H9 (cell line): ENCODE data around the gene ARHGEF12. TPM values are rescaled to one million over a fixed set of nuclear protein-coding genes. Genes with fewer than 3 reads are reported as not detected.

Experiments
- DNase-seq: peaks from one replicate; pipeline ENCODE4 v3.0.0-alpha.2; 2017
- H2AFZ ChIP-seq: one replicate; pipeline ENCODE4 v1.6.1; 2013; ENCODE audit warnings: mild to moderate bottlenecking, low read length, control low read depth, moderate library complexity
- H2AK5ac ChIP-seq: 2 replicates; pipeline ENCODE4 v1.6.1; 2013; ENCODE audit warnings: low read length, control low read depth, mixed read lengths; ENCODE audit not compliant: insufficient read length
- H2BK120ac ChIP-seq: one replicate; pipeline ENCODE4 v1.6.1; 2013; ENCODE audit warnings: low read depth, mild to moderate bottlenecking, low read length, control low read depth, inconsistent platforms; ENCODE audit not compliant: poor library complexity, severe bottlenecking
- H2BK12ac ChIP-seq: 2 replicates; pipeline ENCODE4 v1.6.1; 2013; ENCODE audit warnings: low read length, control low read depth, mixed read lengths, low read depth; ENCODE audit not compliant: insufficient read length
- H2BK15ac ChIP-seq: 2 replicates; pipeline ENCODE4 v1.6.1; 2013; ENCODE audit warnings: low read depth, low read length, control low read depth
- H2BK20ac ChIP-seq: one replicate; pipeline ENCODE4 v1.6.1; 2013; ENCODE audit warnings: low read depth, mild to moderate bottlenecking, low read length, control low read depth, inconsistent platforms; ENCODE audit not compliant: poor library complexity, severe bottlenecking
- H2BK5ac ChIP-seq: 2 replicates; pipeline ENCODE4 v1.6.1; 2013; ENCODE audit warnings: low read length, control low read depth, mixed read lengths; ENCODE audit not compliant: insufficient read length
- H3K14ac ChIP-seq: 2 replicates; pipeline ENCODE4 v1.6.1; 2013; ENCODE audit warnings: low read length, control low read depth; ENCODE audit not compliant: insufficient read depth
- H3K18ac ChIP-seq: 2 replicates; pipeline ENCODE4 v1.6.1; 2013; ENCODE audit warnings: low read depth, mild to moderate bottlenecking, mixed read lengths, low read length, control low read depth; ENCODE audit not compliant: insufficient read length
- H3K23ac ChIP-seq: 2 replicates; pipeline ENCODE4 v1.6.1; 2013; ENCODE audit warnings: low read length, control low read depth, mixed read lengths, low read depth; ENCODE audit not compliant: insufficient read length
- H3K23me2 ChIP-seq: 2 replicates; pipeline ENCODE4 v1.6.1; 2013; ENCODE audit warnings: low read depth, mild to moderate bottlenecking, mixed read lengths, low read length, control low read depth; ENCODE audit not compliant: insufficient read length, poor library complexity, severe bottlenecking
- H3K27ac ChIP-seq: 2 replicates; pipeline ENCODE4 v1.5.1; 2013; ENCODE audit warnings: low read length, control low read depth, mixed read lengths, low read depth; ENCODE audit not compliant: insufficient read length
- H3K27me3 ChIP-seq: 2 replicates; pipeline ENCODE4 v1.6.1; 2013; ENCODE audit warnings: low read length, control low read depth, inconsistent platforms; ENCODE audit not compliant: insufficient read depth
- H3K4ac ChIP-seq: 2 replicates; pipeline ENCODE4 v1.6.1; 2013; ENCODE audit warnings: low read depth, mild to moderate bottlenecking, control low read depth, inconsistent platforms, low read length, moderate library complexity
- H3K4me1 ChIP-seq: 2 replicates; pipeline ENCODE4 v1.6.1; 2013; ENCODE audit warnings: low read length, control low read depth, inconsistent platforms; ENCODE audit not compliant: insufficient read depth
- H3K4me2 ChIP-seq: 2 replicates; pipeline ENCODE4 v1.6.1; 2013; ENCODE audit warnings: low read length, control low read depth, mixed read lengths; ENCODE audit not compliant: insufficient read length, insufficient read depth
- H3K56ac ChIP-seq: 2 replicates; pipeline ENCODE4 v1.6.1; 2013; ENCODE audit warnings: low read depth, mild to moderate bottlenecking, mixed read lengths, low read length, control low read depth; ENCODE audit not compliant: insufficient read length
- H3K79me1 ChIP-seq: 2 replicates; pipeline ENCODE4 v1.6.1; 2013; ENCODE audit warnings: low read depth, mild to moderate bottlenecking, moderate library complexity, low read length, control low read depth, inconsistent platforms; ENCODE audit not compliant: insufficient read depth, poor library complexity, severe bottlenecking
- H3K79me2 ChIP-seq: 2 replicates; pipeline ENCODE4 v1.6.1; 2013; ENCODE audit warnings: low read length, control low read depth, inconsistent platforms; ENCODE audit not compliant: insufficient read depth
- H3K9ac ChIP-seq: 2 replicates; pipeline ENCODE4 v1.6.1; 2013; ENCODE audit warnings: low read length, control low read depth, mixed read lengths; ENCODE audit not compliant: insufficient read length; ENCODE audit errors: extremely low read depth
- H3K9me3 ChIP-seq: one replicate; pipeline ENCODE4 v1.6.1; 2013; ENCODE audit warnings: low read depth, low read length, inconsistent platforms; ENCODE audit not compliant: control insufficient read depth
- H3T11ph ChIP-seq: one replicate; pipeline ENCODE4 v1.6.1; 2013; ENCODE audit warnings: mild to moderate bottlenecking, low read length, control low read depth, inconsistent platforms
- H4K20me1 ChIP-seq: one replicate; pipeline ENCODE4 v1.6.1; 2013; ENCODE audit not compliant: control insufficient read depth, insufficient read length, insufficient read depth
- H4K5ac ChIP-seq: 2 replicates; pipeline ENCODE4 v1.6.1; 2013; ENCODE audit warnings: low read depth, mild to moderate bottlenecking, mixed read lengths, low read length, control low read depth; ENCODE audit not compliant: insufficient read length
- H4K8ac ChIP-seq: replicated peaks from 2 replicates; pipeline ENCODE4 v1.6.1; 2013; ENCODE audit warnings: low read length, control low read depth, mixed read lengths, low read depth; ENCODE audit not compliant: insufficient read length
- H4K91ac ChIP-seq: 2 replicates; pipeline ENCODE4 v1.6.1; 2013; ENCODE audit warnings: low read depth, mild to moderate bottlenecking, moderate library complexity, mixed read lengths, low read length, control low read depth; ENCODE audit not compliant: insufficient read length
- H3K27ac Mint-ChIP-seq, 3 experiments: 2 replicates in 2 of 3; 3 replicates in 1 of 3; pipeline ENCODE4 v1.8.0; 2020 to 2021; ENCODE audit warnings: mixed read lengths in 3 of 3, mild to moderate bottlenecking in 1 of 3, moderate library complexity in 1 of 3
- H3K27me3 Mint-ChIP-seq: 2 replicates; pipeline ENCODE4 v1.8.0; 2021; ENCODE audit warnings: low read depth, mild to moderate bottlenecking, moderate library complexity, mixed read lengths
- H3K36me3 Mint-ChIP-seq, 3 experiments: 2 replicates in 2 of 3; 3 replicates in 1 of 3; pipeline ENCODE4 v1.8.0; 2020 to 2021; ENCODE audit warnings: low read depth in 3 of 3, mixed read lengths in 3 of 3; ENCODE audit not compliant: insufficient read depth in 1 of 3
- H3K4me1 Mint-ChIP-seq, 2 experiments: 2 replicates each; pipeline ENCODE4 v1.8.0; 2020; ENCODE audit warnings: mixed read lengths in 2 of 2
- H3K4me3 Mint-ChIP-seq, 2 experiments: 2 replicates in 1 of 2; 3 replicates in 1 of 2; pipeline ENCODE4 v1.8.0; 2020 to 2021; ENCODE audit warnings: mild to moderate bottlenecking in 2 of 2, mixed read lengths in 2 of 2, moderate library complexity in 1 of 2
- H3K9me3 Mint-ChIP-seq, 2 experiments: 2 replicates in 1 of 2; 3 replicates in 1 of 2; pipeline ENCODE4 v1.8.0; 2020; ENCODE audit warnings: mild to moderate bottlenecking in 2 of 2, mixed read lengths in 2 of 2, moderate library complexity in 1 of 2
- CTCF ChIP-seq: fragments of 200-600 bp; sonication (generic); conservative IDR thresholded peaks from 3 replicates; pipeline ENCODE4 v1.8.0; 2021; ENCODE audit warnings: antibody characterized with exemption, mild to moderate bottlenecking
- WGBS: extraction: QIAGEN DNeasy Blood & Tissue Kit; methylation state at CpG from one replicate; pipeline ENCODE4 v1.1.7; 2013; ENCODE audit warnings: missing lambda C conversion rate, low lambda C conversion rate, mixed read lengths; ENCODE audit not compliant: insufficient read length; ENCODE audit errors: extremely low coverage; 5-methylcytosine and 5-hydroxymethylcytosine counted together
- total RNA-seq: library from RNA; stranded (reverse); gene quantifications from 2 replicates; pipeline ENCODE4 v1.2.1, GENCODE V29; 2021

The ARHGEF12 gene
- total RNA-seq, 1 experiment from 2014 or later, result 27.0 TPM

DNA sequence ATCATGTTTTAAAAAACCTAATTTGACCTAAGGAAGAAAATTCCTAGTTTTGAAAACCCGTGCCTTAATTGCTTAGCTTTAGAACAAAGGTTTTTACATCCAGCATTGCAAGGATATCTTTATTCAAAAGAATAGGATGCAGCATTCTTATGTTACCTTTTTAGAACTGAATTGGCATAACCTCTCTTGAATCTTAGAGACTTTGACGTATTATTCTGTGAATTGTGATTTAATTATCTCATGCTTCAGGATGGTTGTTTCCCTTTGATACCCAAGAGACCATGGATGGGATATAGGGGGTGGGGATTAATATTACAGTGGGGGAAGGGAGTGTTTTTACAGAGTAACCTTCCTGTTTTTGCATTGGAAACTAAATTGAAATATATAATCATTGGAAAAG, 49.4 kb downstream of the ARHGEF12 start:
- H3K4me2 ChIP-seq, result no peak overlapping the region
- no peak for TF ChIP-seq CTCF
- no peak overlapping the region for H3K27ac Mint-ChIP-seq
- H4K20me1 ChIP-seq, result no peaks in the 10 kb centered on the region
- H3K23ac ChIP-seq, result no peak overlapping the region
- H2BK5ac ChIP-seq, result no peak overlapping the region
- peaks cover 6 to 28% (median 15%) of the 10 kb centered on the region in 3 experiments for H3K36me3 Mint-ChIP-seq
- no CpG with 5 or more reads among the region's 2 CpGs for WGBS
- no peak overlapping the region for H4K5ac ChIP-seq
- H3K56ac ChIP-seq, result no peak overlapping the region
- H2BK120ac ChIP-seq, result no peak overlapping the region
- no peak overlapping the region for H3K4ac ChIP-seq
- no peak overlapping the region for H3K9ac ChIP-seq
- H3K14ac ChIP-seq, result no peak overlapping the region
- H3K18ac ChIP-seq, result no peak overlapping the region
- no peak overlapping the region for H2BK12ac ChIP-seq
- H2AK5ac ChIP-seq, result no peak overlapping the region
- no peaks in the 10 kb centered on the region for H3K27me3 ChIP-seq
- H3K27ac ChIP-seq, result no peak overlapping the region
- H2BK20ac ChIP-seq, result no peak overlapping the region
- peaks cover 15 to 24% of the 10 kb centered on the region in 2 experiments for H3K9me3 Mint-ChIP-seq
- no peak overlapping the region for H4K8ac ChIP-seq
- no peak for DNase-seq
- no peak overlapping the region for H4K91ac ChIP-seq
- no peaks in the 10 kb centered on the region for H3K27me3 Mint-ChIP-seq
- peaks cover 7% of the 10 kb centered on the region; the same call in 1 of the 2 replicates for H3K4me1 ChIP-seq
- no peak overlapping the region for H2BK15ac ChIP-seq
- H3K9me3 ChIP-seq, result no peaks in the 10 kb centered on the region
- H2AFZ ChIP-seq, result no peak overlapping the region
- no peak overlapping the region for H3T11ph ChIP-seq
- no peak overlapping the region for H3K4me3 Mint-ChIP-seq
- H3K79me1 ChIP-seq, result peaks cover 7% of the 10 kb centered on the region
- H3K23me2 ChIP-seq, result no peaks in the 10 kb centered on the region
- peaks cover 2% of the 10 kb centered on the region; the same call in 1 of the 2 replicates for H3K79me2 ChIP-seq
- peaks cover 19 to 20% of the 10 kb centered on the region in 2 experiments for H3K4me1 Mint-ChIP-seq
